Measurements from ENCODE around the gene ECSCR.

Gene ECSCR

GRCh38 chr5:139403787-139404483, 58.6 kb downstream of the ECSCR start, which contains the start of gene SPATA24:
Gene SPATA24, minus strand, starts transcription at chr5:139404089. Its CDS starts 29 bp downstream, at chr5:139404060.
- Histone ChIP-seq H3K4me1 (ENCODE audit: control insufficient read depth in 2 of 2, insufficient read depth in 2 of 2, low read length in 2 of 2) (peaks cover 13 to 15% of the 10 kb centered on the region in 2 donors), H3K9me3 (ENCODE audit: control insufficient read depth in 2 of 2, low read length in 2 of 2) (no peaks in the 10 kb centered on the region), H3K4me3 (ENCODE audit: low read length in 2 of 2) (peak within 1 kb of the TSS; percentile 77 to 88), H3K36me3 (ENCODE audit: control insufficient read depth in 2 of 2, insufficient read depth in 2 of 2, low read length in 2 of 2) (peaks cover 0 to 2% of the 10 kb centered on the region in 2 donors), H3K9ac (ENCODE audit: low read depth in 1 of 2, low read length in 2 of 2) (peak within 1 kb of the TSS; percentile 72 to 84), H3K27me3 (ENCODE audit: control insufficient read depth in 2 of 2, insufficient read depth in 2 of 2, low read length in 2 of 2) (no peaks in the 10 kb centered on the region), H3K27ac (ENCODE audit: low read depth in 2 of 2, low read length in 2 of 2) (peak within 1 kb of the TSS; percentile 93 to 95)

- no peaks in the 10 kb centered on the region for H3K27me3 ChIP-seq (ENCODE audit: control insufficient read depth in 2 of 2, insufficient read depth in 2 of 2, low read length in 2 of 2)
- peak overlapping the region; percentile 77 to 88 for H3K4me3 ChIP-seq (ENCODE audit: low read length in 2 of 2)
- H3K4me1 ChIP-seq (ENCODE audit: control insufficient read depth in 2 of 2, insufficient read depth in 2 of 2, low read length in 2 of 2), result peaks cover 13 to 15% of the 10 kb centered on the region in 2 donors
- no peaks in the 10 kb centered on the region for H3K9me3 ChIP-seq (ENCODE audit: control insufficient read depth in 2 of 2, low read length in 2 of 2)
- H3K27ac ChIP-seq (ENCODE audit: low read depth in 2 of 2, low read length in 2 of 2), result peak overlapping the region; percentile 93 to 95
- H3K36me3 ChIP-seq (ENCODE audit: control insufficient read depth in 2 of 2, insufficient read depth in 2 of 2, low read length in 2 of 2), result peaks cover 0 to 2% of the 10 kb centered on the region in 2 donors
- H3K9ac ChIP-seq (ENCODE audit: low read depth in 1 of 2, low read length in 2 of 2), result peak overlapping the region; percentile 72 to 76
Measured at GRCh38 chr5:139403418-139403786, 59.1 kb downstream of the ECSCR start.

GRCh38 chr5:139402561-139403158, 59.9 kb downstream of the ECSCR start:
- no peak overlapping the region for H3K27ac ChIP-seq (ENCODE audit: low read depth in 2 of 2, low read length in 2 of 2)
- no peak overlapping the region for H3K4me3 ChIP-seq (ENCODE audit: low read length in 2 of 2)
- H3K9ac ChIP-seq (ENCODE audit: low read depth in 1 of 2, low read length in 2 of 2), result no peak overlapping the region

GRCh38 chr5:139401546-139401945, 61.0 kb downstream of the ECSCR start:
- peaks cover 13 to 15% of the 10 kb centered on the region in 2 donors for H3K4me1 ChIP-seq (ENCODE audit: control insufficient read depth in 2 of 2, insufficient read depth in 2 of 2, low read length in 2 of 2)
- no peak overlapping the region for H3K9ac ChIP-seq (ENCODE audit: low read depth in 1 of 2, low read length in 2 of 2)
- no peak overlapping the region for H3K27ac ChIP-seq (ENCODE audit: low read depth in 2 of 2, low read length in 2 of 2)
- peaks cover 0 to 2% of the 10 kb centered on the region in 2 donors for H3K36me3 ChIP-seq (ENCODE audit: control insufficient read depth in 2 of 2, insufficient read depth in 2 of 2, low read length in 2 of 2)
- H3K4me3 ChIP-seq (ENCODE audit: low read length in 2 of 2), result no peak overlapping the region
- no peaks in the 10 kb centered on the region for H3K27me3 ChIP-seq (ENCODE audit: control insufficient read depth in 2 of 2, insufficient read depth in 2 of 2, low read length in 2 of 2)
- no peaks in the 10 kb centered on the region for H3K9me3 ChIP-seq (ENCODE audit: control insufficient read depth in 2 of 2, low read length in 2 of 2)

More at GRCh38 chr5:139402561-139403158, 59.9 kb downstream of the ECSCR start:
- Histone ChIP-seq H3K9me3 (ENCODE audit: control insufficient read depth in 2 of 2, low read length in 2 of 2) (no peaks in the 10 kb centered on the region), H3K27me3 (ENCODE audit: control insufficient read depth in 2 of 2, insufficient read depth in 2 of 2, low read length in 2 of 2) (no peaks in the 10 kb centered on the region), H3K4me1 (ENCODE audit: control insufficient read depth in 2 of 2, insufficient read depth in 2 of 2, low read length in 2 of 2) (peaks cover 13 to 15% of the 10 kb centered on the region in 2 donors), H3K36me3 (ENCODE audit: control insufficient read depth in 2 of 2, insufficient read depth in 2 of 2, low read length in 2 of 2) (peaks cover 0 to 2% of the 10 kb centered on the region in 2 donors)

GRCh38 chr5:139399501-139400121, 62.9 kb downstream of the ECSCR start:
- Histone ChIP-seq H3K9me3 (ENCODE audit: control insufficient read depth in 2 of 2, low read length in 2 of 2) (no peaks in the 10 kb centered on the region), H3K27me3 (ENCODE audit: control insufficient read depth in 2 of 2, insufficient read depth in 2 of 2, low read length in 2 of 2) (no peaks in the 10 kb centered on the region), H3K36me3 (ENCODE audit: control insufficient read depth in 2 of 2, insufficient read depth in 2 of 2, low read length in 2 of 2) (peaks cover 3 to 7% of the 10 kb centered on the region in 2 donors), H3K9ac (ENCODE audit: low read depth in 1 of 2, low read length in 2 of 2) (no peak overlapping the region), H3K4me3 (ENCODE audit: low read length in 2 of 2) (no peak overlapping the region), H3K27ac (ENCODE audit: low read depth in 2 of 2, low read length in 2 of 2) (no peak overlapping the region), H3K4me1 (ENCODE audit: control insufficient read depth in 2 of 2, insufficient read depth in 2 of 2, low read length in 2 of 2) (peaks cover 13% of the 10 kb centered on the region in 2 donors)
